HL-60 (cell line): ENCODE measurements around the gene INVS.
A peak's percentile ranks its signal among the peaks of the same experiment; 100 is the strongest.

Experiments used
- DNase-seq, 2 experiments: peaks; one replicate each; pipeline ENCODE4 v3.0.0-alpha.2; 2010 to 2020; ENCODE audit warnings: low read depth in 1 of 2, low spot score in 1 of 2
- H3K27ac ChIP-seq: fragments of 250-450 bp; sonication (Bioruptor Pico); replicated peaks from 2 replicates; pipeline ENCODE4 v1.5.1; 2020; ENCODE audit warnings: mild to moderate bottlenecking, moderate library complexity
- H3K27me3 ChIP-seq: fragments of 250-450 bp; sonication (Bioruptor Pico); 2 replicates; pipeline ENCODE4 v1.5.1; 2021; ENCODE audit warnings: mild to moderate bottlenecking, moderate library complexity; ENCODE audit not compliant: insufficient read depth, poor library complexity, severe bottlenecking
- H3K4me3 ChIP-seq: replicated peaks from 2 replicates; pipeline ENCODE4 v1.5.1; 2011; ENCODE audit warnings: mild to moderate bottlenecking, control low read depth, low read length; ENCODE audit not compliant: insufficient read depth
- CTCF ChIP-seq: IDR thresholded peaks from one replicate; pipeline ENCODE4 v1.5.1; 2011; ENCODE audit warnings: low read length, control low read depth, inconsistent platforms; ENCODE audit not compliant: insufficient read depth
- GABPA ChIP-seq: IDR thresholded peaks from 2 replicates; pipeline ENCODE4 v1.6.1; 2012; ENCODE audit warnings: low read depth
- POLR2AphosphoS5 ChIP-seq: IDR thresholded peaks from 2 replicates; pipeline ENCODE4 v1.6.1; 2012; ENCODE audit warnings: low read depth
- SPI1 ChIP-seq: IDR thresholded peaks from 2 replicates; pipeline ENCODE4 v1.6.1; 2012; ENCODE audit warnings: low read depth, mild to moderate bottlenecking, borderline replicate concordance
- TF ChIP-seq, protein P1 (sequence below): IDR thresholded peaks from 2 replicates; pipeline ENCODE4 v1.6.1; 2012; ENCODE audit warnings: low read depth; ENCODE audit not compliant: insufficient replicate concordance

The INVS gene

DNA sequence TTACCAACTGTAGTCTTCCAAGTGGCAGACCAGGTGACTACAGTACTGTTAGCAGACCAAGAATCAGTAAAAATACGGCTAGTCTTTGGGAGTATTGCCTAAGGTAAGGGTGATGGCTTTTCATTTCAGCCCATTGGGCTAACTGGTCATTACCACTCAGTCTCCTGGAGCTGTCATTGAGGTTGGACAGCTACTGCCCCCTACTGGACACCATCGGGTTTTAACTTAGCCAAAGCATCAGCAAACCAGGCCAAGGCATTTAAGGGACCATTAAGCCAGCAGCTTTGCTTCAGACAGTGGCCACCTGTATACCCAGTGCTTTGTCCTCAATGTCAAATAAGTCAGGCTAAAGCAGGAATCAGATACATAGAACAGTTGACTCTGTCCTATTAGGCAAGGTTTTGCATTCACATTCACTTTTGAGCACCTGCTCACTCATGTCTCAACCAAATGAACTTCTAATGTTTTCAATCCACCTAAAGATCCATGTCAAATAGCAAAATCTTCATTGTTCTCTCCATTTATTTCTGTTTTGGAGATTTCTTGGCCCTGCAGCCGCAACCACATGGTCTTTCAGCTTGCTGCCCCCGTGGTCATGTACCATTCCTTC, 117.2 kb downstream of the INVS start:
- peak; percentile 33 to 62 for DNase-seq
- Histone ChIP-seq H3K27me3 (no peaks in the 10 kb centered on the region), H3K27ac (no peak overlapping the region), H3K4me3 (no peak overlapping the region)
- TF ChIP-seq GABPA (no peak), CTCF (peak; percentile 51)

DNA sequence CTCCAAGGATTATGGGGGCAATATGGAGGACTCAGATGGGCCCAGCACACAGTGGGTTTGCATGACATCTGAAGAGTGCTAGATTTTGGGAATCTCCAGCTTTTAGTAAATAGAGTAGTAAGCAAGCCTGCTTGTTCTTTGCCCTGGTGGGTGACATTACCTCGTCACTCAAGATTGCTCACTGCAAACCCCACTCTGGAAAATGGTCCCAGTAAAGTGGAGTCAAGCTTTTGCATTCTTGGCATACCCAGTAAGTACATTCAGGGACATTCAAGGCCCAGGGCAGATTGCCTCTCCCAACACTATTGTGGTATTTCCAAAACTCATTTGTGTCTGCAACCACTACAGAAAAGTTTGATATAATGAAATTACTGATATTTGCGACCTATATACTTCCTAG, 118.5 kb downstream of the INVS start:
- H3K4me3 ChIP-seq, result no peak overlapping the region
- DNase-seq, result no peak
- no peak overlapping the region for H3K27ac ChIP-seq
- TF ChIP-seq GABPA, result no peak
- no peak for TF ChIP-seq POLR2AphosphoS5
- TF ChIP-seq SPI1, result no peak
- no peak for TF ChIP-seq CTCF
- TF ChIP-seq, protein P1, sequence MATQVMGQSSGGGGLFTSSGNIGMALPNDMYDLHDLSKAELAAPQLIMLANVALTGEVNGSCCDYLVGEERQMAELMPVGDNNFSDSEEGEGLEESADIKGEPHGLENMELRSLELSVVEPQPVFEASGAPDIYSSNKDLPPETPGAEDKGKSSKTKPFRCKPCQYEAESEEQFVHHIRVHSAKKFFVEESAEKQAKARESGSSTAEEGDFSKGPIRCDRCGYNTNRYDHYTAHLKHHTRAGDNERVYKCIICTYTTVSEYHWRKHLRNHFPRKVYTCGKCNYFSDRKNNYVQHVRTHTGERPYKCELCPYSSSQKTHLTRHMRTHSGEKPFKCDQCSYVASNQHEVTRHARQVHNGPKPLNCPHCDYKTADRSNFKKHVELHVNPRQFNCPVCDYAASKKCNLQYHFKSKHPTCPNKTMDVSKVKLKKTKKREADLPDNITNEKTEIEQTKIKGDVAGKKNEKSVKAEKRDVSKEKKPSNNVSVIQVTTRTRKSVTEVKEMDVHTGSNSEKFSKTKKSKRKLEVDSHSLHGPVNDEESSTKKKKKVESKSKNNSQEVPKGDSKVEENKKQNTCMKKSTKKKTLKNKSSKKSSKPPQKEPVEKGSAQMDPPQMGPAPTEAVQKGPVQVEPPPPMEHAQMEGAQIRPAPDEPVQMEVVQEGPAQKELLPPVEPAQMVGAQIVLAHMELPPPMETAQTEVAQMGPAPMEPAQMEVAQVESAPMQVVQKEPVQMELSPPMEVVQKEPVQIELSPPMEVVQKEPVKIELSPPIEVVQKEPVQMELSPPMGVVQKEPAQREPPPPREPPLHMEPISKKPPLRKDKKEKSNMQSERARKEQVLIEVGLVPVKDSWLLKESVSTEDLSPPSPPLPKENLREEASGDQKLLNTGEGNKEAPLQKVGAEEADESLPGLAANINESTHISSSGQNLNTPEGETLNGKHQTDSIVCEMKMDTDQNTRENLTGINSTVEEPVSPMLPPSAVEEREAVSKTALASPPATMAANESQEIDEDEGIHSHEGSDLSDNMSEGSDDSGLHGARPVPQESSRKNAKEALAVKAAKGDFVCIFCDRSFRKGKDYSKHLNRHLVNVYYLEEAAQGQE, result no peak
- H3K27me3 ChIP-seq, result no peaks in the 10 kb centered on the region

DNA sequence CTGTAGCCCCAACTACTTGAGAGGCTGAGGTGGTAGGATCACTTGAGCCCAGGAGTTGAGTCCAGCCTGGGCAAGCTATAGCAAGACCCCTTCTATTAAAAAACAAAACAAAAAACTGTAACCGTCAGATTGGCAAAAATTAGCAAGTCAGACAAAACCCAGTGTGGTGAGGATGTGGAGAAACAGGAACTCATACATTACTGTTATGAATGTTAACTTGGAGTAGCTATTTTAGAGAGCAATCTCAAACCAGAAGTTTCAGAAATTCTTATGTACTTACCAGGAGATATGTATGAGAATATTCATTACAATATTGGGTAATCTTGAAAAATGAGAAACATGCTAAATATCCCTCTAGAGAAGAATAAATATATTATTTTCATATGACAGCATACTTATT, 120.3 kb downstream of the INVS start:
- DNase-seq, result no peak
- no peak overlapping the region for H3K27ac ChIP-seq
- H3K4me3 ChIP-seq, result no peak overlapping the region
- TF ChIP-seq GABPA (no peak), POLR2AphosphoS5 (no peak), SPI1 (peak; percentile 36; the same call in 1 of the 2 replicates), CTCF (no peak)
- TF ChIP-seq, protein P1, result no peak
- no peaks in the 10 kb centered on the region for H3K27me3 ChIP-seq

DNA sequence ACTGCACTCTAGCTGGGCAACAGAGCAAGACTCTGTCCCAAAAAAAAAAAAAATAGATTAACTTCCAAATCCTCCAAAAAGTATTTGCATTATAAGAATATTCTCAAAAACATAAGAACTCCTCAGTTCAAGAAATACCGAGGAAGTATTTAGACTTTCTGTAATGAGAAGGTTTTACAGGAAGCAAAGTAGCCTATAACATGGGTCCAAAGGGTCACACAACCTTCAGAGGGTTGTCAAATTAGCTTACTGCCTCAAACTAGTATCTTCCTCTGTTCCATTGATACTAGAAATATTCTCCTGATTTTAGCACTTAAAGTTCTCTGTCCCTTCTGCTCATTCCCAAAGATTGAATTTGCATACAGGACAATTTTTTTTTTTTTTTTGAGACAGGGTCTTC, 121.9 kb downstream of the INVS start:
- Histone ChIP-seq H3K27ac (no peak overlapping the region), H3K4me3 (no peak overlapping the region), H3K27me3 (no peaks in the 10 kb centered on the region)
- TF ChIP-seq SPI1, result no peak
- TF ChIP-seq GABPA, result no peak
- TF ChIP-seq, protein P1, result no peak
- TF ChIP-seq POLR2AphosphoS5, result no peak
- TF ChIP-seq CTCF, result no peak
- DNase-seq, result no peak
